Psoas muscle (tissue), 8 donors: ENCODE data around the gene FOXP1. TPM values are rescaled to one million over a fixed set of nuclear protein-coding genes. Genes with fewer than 3 reads are reported as not detected.

Experiments
- ATAC-seq, 4 donors: fragments of 200-7000 bp; cut with Tn5 transposase; one replicate each; pipeline ENCODE4 v1.9.1; 2020; ENCODE audit warnings: moderate library complexity in 3 of 4, mild to moderate bottlenecking in 2 of 4
- DNase-seq, 2 donors: peaks; one replicate each; pipeline ENCODE4 v3.0.0-alpha.2; 2020
- H3K27ac ChIP-seq: fragments of 200-600 bp; one replicate; pipeline ENCODE4 v1.8.0; 2022
- H3K27me3 ChIP-seq, 3 donors: fragments of 200-600 bp in 1 of 3; one replicate each; pipeline versions ENCODE4 v1.6.1 to v1.8.0; 2013 to 2022; ENCODE audit warnings: low read length in 2 of 3, mild to moderate bottlenecking in 2 of 3, moderate library complexity in 1 of 3; ENCODE audit not compliant: insufficient read depth in 3 of 3
- H3K36me3 ChIP-seq, 2 donors: fragments of 200-600 bp in 1 of 2; one replicate each; pipeline versions ENCODE4 v1.6.1 to v1.8.0; 2013 to 2022; ENCODE audit warnings: low read depth in 1 of 2, mild to moderate bottlenecking in 1 of 2, moderate library complexity in 1 of 2; ENCODE audit not compliant: insufficient read depth in 1 of 2
- H3K4me1 ChIP-seq: fragments of 200-600 bp; one replicate; pipeline ENCODE4 v1.8.0; 2022
- H3K4me3 ChIP-seq: fragments of 200-600 bp; one replicate; pipeline ENCODE4 v1.8.0; 2022; ENCODE audit warnings: mild to moderate bottlenecking
- H3K9me3 ChIP-seq: fragments of 200-600 bp; one replicate; pipeline ENCODE4 v1.8.0; 2022
- CTCF ChIP-seq: fragments of 200-600 bp; IDR thresholded peaks from one replicate; pipeline ENCODE4 v1.8.0; 2022; ENCODE audit warnings: antibody characterized with exemption
- WGBS, 3 donors: extraction: QIAGEN DNeasy Blood & Tissue Kit; methylation state at CpG; one replicate each; pipeline versions ENCODE4 v1.1.6 to v1.1.7; 2013; 5-methylcytosine and 5-hydroxymethylcytosine counted together
- intact Hi-C, 2 donors: fragments of 100-400 bp; cut with DNase I; formaldehyde crosslinking; loops; one replicate each; pipeline versions ENCODE4 v1.11.0 to v1.14.2; 2022
- polyA plus RNA-seq, 3 donors: library from polyadenylated mRNA; stranded (reverse); fragments of 200-250 nt; gene quantifications; one replicate each; pipeline ENCODE4 v1.2.3, GENCODE V29; 2013
- total RNA-seq, 4 donors: library from RNA; stranded (reverse); fragmentation: NEBNext Ultra II Directional in 2 of 4; extraction: Animal tissue kit (Norgen Biotek cat#: 25700) in 2 of 4; gene quantifications; one replicate each; pipeline versions ENCODE4 v1.2.1 to v1.2.4, GENCODE V29; 2021 to 2023
- donor health status: healthy with polysubstance abuse.
- donor health status: DM: no; HTN: no; CAD: no; lungs with moderate emphysema.
- donor health status: Bipolar disorder and iron deficiency.
- donor health status: healthy.
- donor health status: DM: yes; HTN: yes; CAD: no.
- donor health status: DM: no; HTN: no; CAD: no.
- donor health status: DM: no; HTN: no; CAD: no.
- donor health status: DM: yes; HTN: yes; CAD: no.

The FOXP1 gene
- total and polyA plus RNA-seq, 7 donors = 2.6 to 26.4 (median 15.4) TPM

GRCh38 chr3:70959506-70960291 lies 623.8 kb downstream of the FOXP1 start:
- WGBS, 3 donors = 91 to 93% (median 93%) methylated on average over 14 of the region's 14 CpGs
- Histone ChIP-seq H3K9me3 (no peaks in the 10 kb centered on the region), H3K4me1 (no peaks in the 10 kb centered on the region), H3K27ac (no peak overlapping the region), H3K4me3 (no peak overlapping the region), H3K36me3 (peaks cover 10 to 57% of the 10 kb centered on the region in 2 donors), H3K27me3 (no peaks in the 10 kb centered on the region)
- TF ChIP-seq CTCF = no peak
- no peak for DNase-seq
- intact Hi-C loops = no loop called here
- no peak for ATAC-seq

GRCh38 chr3:70952033-70952747 lies 631.3 kb downstream of the FOXP1 start:
- no peak for TF ChIP-seq CTCF
- intact Hi-C loops = no loop called here

GRCh38 chr3:70951316-70951715 lies 632.2 kb downstream of the FOXP1 start:
- intact Hi-C loops = no loop called here
- no peak for DNase-seq
- 53 to 59% (median 58%) methylated on average over 5 of the region's 5 CpGs for WGBS, 3 donors
- H3K9me3 ChIP-seq = no peaks in the 10 kb centered on the region
- H3K27ac ChIP-seq = no peak overlapping the region
- no peak overlapping the region for H3K4me3 ChIP-seq
- H3K36me3 ChIP-seq = no peaks in the 10 kb centered on the region
- ATAC-seq = no peak
- H3K27me3 ChIP-seq = no peaks in the 10 kb centered on the region
- no peaks in the 10 kb centered on the region for H3K4me1 ChIP-seq
- TF ChIP-seq CTCF = no peak

More at GRCh38 chr3:70952033-70952747, 631.3 kb downstream of the FOXP1 start:
- H3K36me3 ChIP-seq = no peaks in the 10 kb centered on the region
- H3K4me3 ChIP-seq = no peak overlapping the region
- H3K27ac ChIP-seq = no peak overlapping the region
- no peak for ATAC-seq
- no peaks in the 10 kb centered on the region for H3K27me3 ChIP-seq
- 75 to 79% (median 78%) methylated on average over 12 of the region's 12 CpGs for WGBS, 3 donors
- no peaks in the 10 kb centered on the region for H3K4me1 ChIP-seq
- H3K9me3 ChIP-seq = no peaks in the 10 kb centered on the region
- no peak for DNase-seq

GRCh38 chr3:70947579-70947978 lies 635.9 kb downstream of the FOXP1 start:
- H3K27me3 ChIP-seq = peaks cover 0 to 4% (median 0%) of the 10 kb centered on the region in 3 donors
- WGBS, 3 donors = 64 to 88% (median 75%) methylated on average over 1 of the region's 1 CpG
- intact Hi-C loops = no loop called here
- no peaks in the 10 kb centered on the region for H3K36me3 ChIP-seq
- no peak for TF ChIP-seq CTCF
- H3K27ac ChIP-seq = no peak overlapping the region
- no peaks in the 10 kb centered on the region for H3K4me1 ChIP-seq
- H3K9me3 ChIP-seq = no peaks in the 10 kb centered on the region
- ATAC-seq (no peak), DNase-seq (no peak)
- no peak overlapping the region for H3K4me3 ChIP-seq
